Peyer's patch (tissue), 4 donors: ENCODE data around the gene SLC13A2.

ENCODE experiments used
- CTCF ChIP-seq, 6 experiments: fragments of 450-650 bp in 4 of 6; fragments of 200-600 bp in 2 of 6; sonication (generic) in 1 of 6; IDR thresholded peaks; one replicate each; pipeline ENCODE4 v1.5.1; 2017 to 2019; ENCODE audit warnings: antibody characterized with exemption in 6 of 6, mild to moderate bottlenecking in 3 of 6, moderate library complexity in 1 of 6
- POLR2A ChIP-seq, 2 donors: fragments of 450-650 bp; IDR thresholded peaks; one replicate each; pipeline ENCODE4 v1.5.1; 2017; ENCODE audit warnings: antibody characterized with exemption in 2 of 2, mild to moderate bottlenecking in 2 of 2, moderate library complexity in 2 of 2

DNA sequence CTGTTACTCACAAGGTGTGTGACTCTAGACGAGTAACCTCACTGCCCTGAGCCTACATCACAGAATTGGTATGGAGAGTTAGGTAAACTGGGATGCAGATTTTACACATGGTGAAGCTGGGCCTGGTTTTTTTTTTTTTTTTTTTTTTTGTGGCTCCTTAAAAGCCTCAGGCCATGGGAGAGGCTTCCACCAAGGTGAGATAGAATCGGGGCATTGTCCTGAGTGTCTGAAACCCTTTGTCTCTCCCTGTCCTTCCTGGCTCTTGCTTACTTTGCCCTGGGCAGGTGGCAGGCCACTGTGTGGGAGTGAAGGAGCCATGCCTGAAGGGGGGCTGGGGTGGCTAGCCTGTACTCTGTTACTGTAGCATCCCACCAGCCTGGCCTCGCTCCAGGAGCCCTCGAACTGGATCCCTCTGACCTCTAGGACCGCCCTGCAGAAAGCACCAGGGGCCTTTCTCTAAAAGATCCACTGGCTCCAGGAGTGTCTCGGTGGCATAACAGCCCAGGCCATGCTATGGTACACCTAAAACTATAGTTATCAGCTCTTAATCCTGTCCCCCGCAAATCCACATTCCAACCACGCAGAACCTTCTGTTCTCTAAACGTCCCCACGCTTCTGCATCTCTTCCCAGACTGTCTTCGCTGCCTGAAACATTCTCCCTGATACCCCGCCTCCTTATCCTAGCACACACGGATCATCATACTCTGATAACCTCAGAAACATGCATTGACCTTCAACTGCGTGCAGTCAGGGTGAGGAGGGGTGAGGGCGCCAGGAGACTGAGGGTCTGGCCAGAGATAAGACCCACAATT is 1.7 kb upstream of the SLC13A2 start:
- TF ChIP-seq CTCF (IDR thresholded peaks at IDR 0.05) = no peak
- no peak for TF ChIP-seq POLR2A (IDR thresholded peaks at IDR 0.05)
